Measurements from ENCODE around the gene IGF2BP1.

DNA sequence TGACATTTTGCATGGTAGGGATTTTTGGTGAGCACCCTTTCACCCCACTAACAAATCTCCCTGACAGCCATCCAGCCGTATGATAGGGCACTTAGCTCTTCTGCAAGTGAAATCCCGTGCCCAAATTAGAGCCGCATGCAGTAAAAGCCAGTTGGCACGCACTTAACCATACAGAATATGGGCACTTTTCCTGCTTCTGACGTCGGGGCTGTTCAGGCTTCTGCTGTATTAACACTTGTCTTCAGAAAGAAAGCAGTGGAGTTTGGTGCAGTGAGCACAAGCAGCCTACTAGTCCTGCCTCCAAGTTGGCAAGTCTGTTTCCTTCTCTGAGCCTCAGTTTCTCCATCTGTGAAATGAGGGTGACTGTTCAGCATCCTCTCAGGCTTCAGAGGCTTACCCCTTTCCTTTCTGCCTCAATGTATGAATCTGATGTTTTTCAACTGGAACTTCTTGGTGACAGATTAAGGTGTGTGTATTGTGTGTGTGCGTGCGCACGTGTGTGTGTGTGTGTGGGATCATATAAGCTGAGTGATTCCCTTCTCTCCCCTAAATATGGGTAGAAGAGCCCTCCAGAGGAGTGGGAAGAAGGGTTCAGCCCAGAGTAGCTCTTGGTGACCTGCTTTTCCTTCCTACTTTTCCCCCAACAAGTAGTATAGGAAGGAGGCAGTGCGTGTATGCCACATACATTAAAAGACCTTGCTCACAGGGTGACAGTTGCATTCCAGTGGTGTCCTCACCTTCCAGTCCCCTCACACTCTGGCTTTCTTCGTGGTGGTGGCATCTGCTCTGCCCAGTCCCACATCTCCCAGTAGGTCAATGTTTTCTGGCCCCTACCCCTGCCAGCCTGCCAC lies 19.0 kb downstream of the IGF2BP1 start:
- TF ChIP-seq CTCF (IDR thresholded peaks at IDR 0.05; ENCODE audit: insufficient read depth, low read length) (no peak), SPI1 (IDR thresholded peaks at IDR 0.05; ENCODE audit: borderline replicate concordance, low read depth) (no peak)

Measured in HL-60 (cell line).